GM10266 (cell line): ENCODE measurements around the gene MACROD2.

Experiments
- DNase-seq: peaks from one replicate; pipeline ENCODE4 v3.0.0; 2012; ENCODE audit errors: extremely low spot score
- CTCF ChIP-seq: IDR thresholded peaks from 2 replicates; pipeline ENCODE4 v1.5.1; 2012; ENCODE audit warnings: mild to moderate bottlenecking, low read depth; ENCODE audit not compliant: control insufficient read depth, insufficient read depth; ENCODE audit errors: missing control alignments

MACROD2 gene

GRCh38 chr20:15930311-15931305, 1935.3 kb downstream of the MACROD2 start:
- peak; percentile 15 for TF ChIP-seq CTCF
- no peak for DNase-seq

GRCh38 chr20:15931897-15932296, 1936.6 kb downstream of the MACROD2 start:
- no peak for TF ChIP-seq CTCF
- DNase-seq = no peak

- no peak for TF ChIP-seq CTCF
- no peak for DNase-seq
Observed at GRCh38 chr20:15937179-15937578, 1941.9 kb downstream of the MACROD2 start.

- no peak for TF ChIP-seq CTCF
- DNase-seq = no peak
Observed at GRCh38 chr20:15938847-15939246, 1943.5 kb downstream of the MACROD2 start.

GRCh38 chr20:15940127-15940526, 1944.8 kb downstream of the MACROD2 start:
- TF ChIP-seq CTCF = no peak

GRCh38 chr20:15942130-15942529, 1946.8 kb downstream of the MACROD2 start:
- TF ChIP-seq CTCF = no peak
- DNase-seq = no peak

More at GRCh38 chr20:15940127-15940526, 1944.8 kb downstream of the MACROD2 start:
- DNase-seq = no peak

- TF ChIP-seq CTCF = no peak
- no peak for DNase-seq
Observed at GRCh38 chr20:15945289-15945688, 1950.0 kb downstream of the MACROD2 start.
